Measurements from ENCODE around the gene DHX32.
"Not testable (repeated sequence)": the region's sequence is repeated elsewhere in the genome, so short reads cannot be mapped to it uniquely, and the experiment has no call there.

DHX32 gene, protein sequence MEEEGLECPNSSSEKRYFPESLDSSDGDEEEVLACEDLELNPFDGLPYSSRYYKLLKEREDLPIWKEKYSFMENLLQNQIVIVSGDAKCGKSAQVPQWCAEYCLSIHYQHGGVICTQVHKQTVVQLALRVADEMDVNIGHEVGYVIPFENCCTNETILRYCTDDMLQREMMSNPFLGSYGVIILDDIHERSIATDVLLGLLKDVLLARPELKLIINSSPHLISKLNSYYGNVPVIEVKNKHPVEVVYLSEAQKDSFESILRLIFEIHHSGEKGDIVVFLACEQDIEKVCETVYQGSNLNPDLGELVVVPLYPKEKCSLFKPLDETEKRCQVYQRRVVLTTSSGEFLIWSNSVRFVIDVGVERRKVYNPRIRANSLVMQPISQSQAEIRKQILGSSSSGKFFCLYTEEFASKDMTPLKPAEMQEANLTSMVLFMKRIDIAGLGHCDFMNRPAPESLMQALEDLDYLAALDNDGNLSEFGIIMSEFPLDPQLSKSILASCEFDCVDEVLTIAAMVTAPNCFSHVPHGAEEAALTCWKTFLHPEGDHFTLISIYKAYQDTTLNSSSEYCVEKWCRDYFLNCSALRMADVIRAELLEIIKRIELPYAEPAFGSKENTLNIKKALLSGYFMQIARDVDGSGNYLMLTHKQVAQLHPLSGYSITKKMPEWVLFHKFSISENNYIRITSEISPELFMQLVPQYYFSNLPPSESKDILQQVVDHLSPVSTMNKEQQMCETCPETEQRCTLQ
- total RNA-seq = 1.6 to 7.9 reads per million in 2 donors

- DNase-seq = no peak
These were observed at the start of gene DHX32 for GRCh38 chr10:125881192-125881591. TSS of gene DHX32 (minus strand) at chr10:125881292. CDS start at chr10:125880824, 468 bp downstream.

GRCh38 chr10:125929618-125930017 is 48.5 kb upstream of the DHX32 start:
- no peak for DNase-seq

- no peak for DNase-seq
These were observed 48.0 kb upstream of the DHX32 start for GRCh38 chr10:125928928-125929585.

GRCh38 chr10:125927265-125927664 is 46.2 kb upstream of the DHX32 start:
- not testable (repeated sequence) for DNase-seq

DNA sequence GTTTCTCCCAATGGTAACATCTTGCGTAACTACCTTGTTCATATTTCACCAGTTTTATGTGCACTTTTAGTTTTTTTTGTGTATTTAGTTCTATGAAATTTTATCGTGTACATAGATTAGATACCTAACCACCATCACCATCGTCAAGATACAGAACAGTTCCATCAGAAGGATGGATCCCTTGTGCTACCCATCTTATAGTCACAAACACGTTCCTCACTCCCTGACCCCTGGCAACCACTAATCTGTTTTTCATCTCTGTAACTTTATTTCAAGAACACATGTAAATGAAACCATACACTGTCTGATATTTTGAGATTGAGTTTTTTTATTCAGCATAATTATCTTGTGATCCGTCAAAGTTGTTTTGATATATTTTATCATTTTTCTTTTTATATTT is 45.2 kb upstream of the DHX32 start:
- DNase-seq = no peak

GRCh38 chr10:125925262-125925834 is 44.3 kb upstream of the DHX32 start:
- DNase-seq = no peak

DNA sequence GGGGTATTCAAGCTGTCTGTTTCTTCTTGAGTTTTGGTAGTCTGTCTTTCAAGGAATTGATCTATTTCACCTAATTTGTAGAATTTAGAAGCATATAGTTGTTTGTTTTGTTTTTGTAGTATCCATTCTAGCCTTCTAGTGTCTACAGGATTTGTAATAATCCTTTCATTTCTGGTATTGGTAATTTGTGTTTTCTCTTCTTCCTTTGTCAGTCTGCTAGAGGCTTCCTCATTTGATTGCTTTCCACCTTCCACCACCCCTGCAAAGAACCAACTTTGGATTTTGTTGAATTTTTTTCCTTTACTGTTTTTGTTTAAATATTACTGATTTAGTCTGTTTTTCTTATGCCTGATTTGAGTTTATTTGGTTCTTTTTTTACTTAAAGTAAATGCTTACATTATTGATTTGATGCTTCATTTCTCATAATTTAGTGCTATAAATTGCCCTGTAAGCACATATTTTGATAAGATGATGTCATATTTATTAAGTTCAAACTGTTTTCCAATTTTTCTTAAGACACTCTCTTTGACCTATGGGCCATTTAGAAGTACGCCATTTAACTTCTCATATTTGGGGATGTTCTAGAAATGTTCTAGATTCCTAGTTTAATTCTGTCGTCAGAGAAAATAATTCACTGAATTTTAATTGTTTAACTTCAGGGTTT is 40.7 kb upstream of the DHX32 start:
- not testable (repeated sequence) for DNase-seq

- DNase-seq = not testable (repeated sequence)
These were observed 36.7 kb upstream of the DHX32 start for GRCh38 chr10:125917704-125918361.

- no peak for DNase-seq
These were observed 35.9 kb upstream of the DHX32 start for GRCh38 chr10:125916977-125917376.

GRCh38 chr10:125913277-125913676 is 32.2 kb upstream of the DHX32 start:
- not testable (repeated sequence) for DNase-seq

- no peak for DNase-seq
These were observed 30.9 kb upstream of the DHX32 start for GRCh38 chr10:125911990-125912389.

DNA sequence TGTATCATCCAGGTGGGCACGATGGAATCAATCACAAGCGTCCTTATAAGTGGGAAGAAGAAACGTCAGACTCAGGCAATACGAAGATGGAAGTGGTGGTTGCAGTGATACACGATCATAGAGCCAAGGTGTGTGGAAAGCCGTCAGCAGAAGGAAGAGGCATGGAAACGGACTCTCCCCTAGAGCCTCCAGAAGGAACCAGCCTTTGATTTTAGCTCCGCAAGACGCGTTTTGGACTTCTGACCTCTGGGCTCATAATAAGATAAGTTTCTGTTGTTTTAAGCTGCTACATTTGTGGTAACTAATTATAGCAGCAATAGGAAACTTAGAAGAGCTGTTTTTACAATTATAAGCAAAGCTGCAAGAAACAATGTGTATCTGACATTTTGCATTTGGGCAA is 30.1 kb upstream of the DHX32 start:
- DNase-seq = no peak

DNA sequence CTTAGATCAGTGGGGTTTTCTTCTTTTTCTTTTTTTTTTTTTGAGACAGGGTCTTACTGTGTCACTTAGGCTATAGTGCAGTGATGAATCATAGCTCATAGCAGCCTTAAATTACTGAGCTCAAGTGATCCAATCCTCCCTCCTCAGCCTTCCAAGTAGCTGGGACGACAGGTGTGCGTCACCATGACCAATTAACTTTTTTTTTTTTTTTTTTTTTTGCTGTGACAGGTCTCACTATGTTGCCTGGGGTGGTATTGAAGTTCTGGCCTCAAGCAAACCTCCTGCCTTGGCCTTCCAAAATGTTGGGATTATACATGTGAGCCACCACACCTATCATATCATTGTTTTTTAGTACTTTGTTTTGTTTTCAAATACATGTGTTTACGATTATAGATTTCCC is 28.4 kb upstream of the DHX32 start:
- not testable (repeated sequence) for DNase-seq

- DNase-seq = not testable (repeated sequence)
These were observed 27.7 kb upstream of the DHX32 start for GRCh38 chr10:125908813-125909212.

- DNase-seq = not testable (repeated sequence)
These were observed 26.5 kb upstream of the DHX32 start for GRCh38 chr10:125907598-125907997.

DNA sequence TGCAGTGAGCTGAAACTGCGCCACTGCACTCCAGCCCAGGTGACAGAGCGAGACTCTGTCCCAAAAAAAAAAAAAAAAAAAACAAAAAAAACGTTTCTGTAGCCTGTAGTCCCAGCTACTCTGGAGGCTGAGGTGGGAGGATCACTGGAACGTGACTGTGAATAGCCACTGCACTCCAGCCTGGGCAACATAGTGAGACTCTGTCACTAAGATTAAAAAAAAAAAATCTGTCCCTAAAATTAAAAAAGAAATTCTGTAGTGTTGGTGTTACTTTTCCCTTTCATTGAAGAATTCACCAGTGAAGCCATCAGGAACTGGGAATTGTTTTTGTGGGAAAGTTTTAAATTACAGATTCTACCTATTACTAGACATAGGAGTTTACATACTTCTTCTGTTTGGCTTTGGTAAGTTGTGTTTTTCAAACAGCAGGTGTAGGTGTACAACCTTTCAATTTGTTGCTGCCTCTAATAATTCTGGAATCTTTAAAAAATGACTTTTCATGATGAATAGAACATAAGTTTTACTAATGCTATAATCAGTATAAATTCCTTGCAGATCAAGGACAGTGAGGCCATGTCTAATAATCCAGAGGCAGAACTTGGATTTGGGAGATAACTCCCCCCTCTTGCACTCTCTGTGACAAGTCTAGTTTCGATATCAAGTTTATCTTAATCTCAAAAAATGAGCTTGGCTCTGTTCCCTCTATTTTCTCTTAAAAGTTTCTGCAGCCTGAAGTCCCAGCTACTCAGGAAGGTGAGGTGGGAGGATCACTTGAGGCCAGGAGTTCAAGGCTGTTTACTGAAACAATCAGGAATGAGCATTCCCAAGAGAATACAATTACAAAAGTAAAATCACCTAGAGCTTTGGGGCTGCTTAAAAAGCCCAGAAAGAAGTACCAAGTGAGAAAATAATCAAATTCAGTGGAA is 24.2 kb upstream of the DHX32 start:
- not testable (repeated sequence) for DNase-seq

- peak in 1 of 5 experiments; percentile 12 for DNase-seq
These were observed 22.1 kb upstream of the DHX32 start for GRCh38 chr10:125903135-125903640.

DNA sequence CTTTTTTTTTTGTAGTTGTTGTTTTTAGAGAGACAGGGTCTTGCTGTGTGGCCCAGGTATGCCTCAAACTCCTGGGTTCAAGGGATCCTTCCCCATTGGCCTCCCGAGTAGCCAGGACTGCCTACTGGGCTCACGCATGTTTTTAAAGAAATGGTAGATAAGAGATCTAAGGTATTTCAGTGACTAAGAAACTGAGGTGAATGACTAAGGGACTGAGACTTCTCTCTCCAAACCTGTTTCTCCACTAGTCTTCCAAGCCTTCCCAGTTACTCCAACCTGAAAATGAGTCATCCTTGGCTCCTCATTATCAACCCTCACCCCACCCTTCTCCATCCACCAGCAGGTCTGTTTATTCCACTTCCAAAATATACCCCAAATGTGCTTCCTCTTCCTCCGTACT is 19.9 kb upstream of the DHX32 start:
- DNase-seq = not testable (repeated sequence)

DNA sequence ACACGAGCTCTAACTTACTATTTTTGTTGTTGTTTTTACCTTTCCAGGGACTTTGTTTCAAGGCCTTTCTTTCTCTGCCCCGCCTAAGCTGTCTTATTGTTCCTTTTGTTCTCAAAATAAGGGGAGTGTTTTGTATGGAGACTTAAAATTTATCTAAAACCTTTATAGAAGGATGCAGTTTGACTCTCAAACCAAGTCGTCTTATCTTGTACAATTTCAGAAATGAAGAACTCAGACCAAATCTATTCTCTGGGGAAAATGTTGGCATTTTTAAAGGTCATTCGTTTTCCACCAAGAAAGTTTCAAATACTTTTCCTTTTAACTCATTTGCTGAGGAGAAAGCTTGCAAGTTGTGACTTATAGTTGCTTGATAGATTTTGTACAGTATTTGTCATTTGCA is 16.2 kb upstream of the DHX32 start:
- not testable (repeated sequence) for DNase-seq
